G401.6 (cell line): ENCODE data around the gene KRTAP5-8.
"Not testable (repeated sequence)": the region's sequence is repeated elsewhere in the genome, so short reads cannot be mapped to it uniquely, and the experiment has no call there.

Experiments used
- FAIRE-seq: peaks from 2 replicates; lab custom pipeline; 2012; peaks lifted over from hg19 to GRCh38; lab: Jason Lieb, UNC

The KRTAP5-8 gene

DNA sequence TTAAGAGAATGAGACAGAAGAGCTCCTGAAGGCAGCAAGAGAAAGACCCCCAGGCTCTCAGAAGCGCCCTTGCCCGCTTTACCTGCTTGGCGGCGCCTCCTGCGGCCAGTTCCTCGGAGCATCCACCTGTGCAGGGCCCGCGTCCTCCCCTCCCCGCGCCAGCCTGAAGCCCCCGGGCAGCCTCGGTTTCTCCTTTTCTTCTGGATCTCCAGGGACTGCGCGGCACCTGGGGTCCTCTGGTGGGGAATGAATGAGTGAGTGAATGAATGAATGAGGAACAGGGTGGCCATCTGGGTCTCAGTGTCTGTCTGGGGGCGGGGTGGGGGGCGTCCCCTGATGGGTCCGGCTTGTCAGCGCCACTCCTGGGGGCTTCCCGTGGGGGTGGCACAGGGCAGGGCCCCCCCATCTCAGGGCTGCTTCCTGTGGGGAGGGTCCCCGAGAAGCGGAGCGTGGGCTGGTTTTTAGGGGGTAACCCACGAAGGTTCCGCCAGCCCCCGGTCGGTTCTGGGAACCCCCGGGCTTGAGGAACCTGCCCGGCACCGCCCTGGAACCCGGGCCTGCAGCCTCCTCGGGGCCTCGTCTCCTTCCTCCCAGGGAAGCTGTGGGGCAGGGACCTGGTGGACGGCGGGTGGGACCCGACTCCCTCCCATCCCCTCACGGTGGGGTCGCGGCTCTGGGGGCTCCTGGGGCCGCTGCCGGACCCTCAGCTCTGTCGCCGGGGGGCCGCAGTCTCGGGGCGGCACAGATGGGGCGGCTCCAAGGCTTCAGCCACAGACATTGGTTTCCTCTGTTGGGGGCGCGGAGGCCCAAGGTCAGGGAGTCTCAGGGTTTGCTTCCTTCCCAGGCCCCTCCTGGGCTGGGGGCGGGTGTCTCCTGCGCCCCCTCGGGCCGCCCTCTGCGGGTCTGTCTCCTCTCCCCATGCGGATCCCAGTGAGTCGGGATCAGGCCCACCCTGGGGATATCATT, 19.0 kb upstream of the KRTAP5-8 start:
- FAIRE-seq: no peak

DNA sequence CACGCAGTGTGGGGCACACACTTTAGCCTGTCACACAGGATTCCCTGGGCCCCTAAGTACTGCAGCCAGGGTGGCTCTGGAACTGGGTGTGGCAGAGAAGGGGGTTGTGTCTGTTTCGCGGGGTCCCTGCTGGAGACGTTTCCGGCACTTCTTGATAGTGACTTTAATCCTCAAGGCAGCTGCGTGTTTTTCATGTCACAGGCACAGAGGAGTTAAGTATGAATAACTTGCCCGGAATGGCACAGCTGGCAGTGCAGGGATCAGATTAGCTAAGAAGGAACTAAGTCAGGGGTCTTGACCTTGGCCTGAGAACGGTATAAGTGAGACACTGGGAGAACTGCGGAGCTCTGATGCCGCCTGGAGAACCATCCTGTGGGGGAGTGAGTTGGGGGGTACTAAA, 18.3 kb upstream of the KRTAP5-8 start:
- FAIRE-seq: no peak

DNA sequence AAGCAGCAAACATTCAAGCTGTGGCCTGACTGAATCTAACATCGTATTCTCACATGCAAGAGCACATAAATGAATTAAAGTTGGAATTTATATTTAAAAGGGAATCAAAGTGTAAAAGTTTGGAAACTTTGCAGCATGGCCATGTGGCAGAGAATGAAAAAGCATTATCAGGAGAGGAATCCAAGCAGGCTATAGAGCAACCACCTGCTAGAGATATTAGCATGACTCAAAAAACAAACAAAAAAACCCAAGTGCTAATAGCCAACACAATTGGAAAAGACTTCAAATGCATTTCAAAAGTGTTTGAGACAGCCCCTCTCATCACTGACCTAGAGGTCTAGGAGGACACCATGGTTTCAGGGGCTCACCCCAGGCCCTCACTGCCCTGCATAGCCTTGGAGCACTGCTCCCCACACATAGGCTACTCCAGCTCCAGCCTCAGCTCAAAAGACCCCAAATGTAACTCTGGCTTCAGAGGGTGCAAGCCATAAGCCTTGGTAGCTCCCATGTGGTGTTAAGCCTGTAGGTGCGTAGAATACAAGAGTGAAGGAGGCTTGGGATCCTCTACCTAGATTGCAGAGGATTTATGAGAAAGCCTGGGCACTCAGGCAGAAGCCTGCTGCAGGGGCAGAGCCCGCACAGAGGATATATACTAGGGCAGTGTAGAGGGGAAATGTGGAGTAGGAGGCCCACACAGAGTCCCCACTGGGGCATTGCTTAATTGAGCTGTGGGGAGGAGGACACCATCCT, 12.5 kb upstream of the KRTAP5-8 start:
- no peak for FAIRE-seq

DNA sequence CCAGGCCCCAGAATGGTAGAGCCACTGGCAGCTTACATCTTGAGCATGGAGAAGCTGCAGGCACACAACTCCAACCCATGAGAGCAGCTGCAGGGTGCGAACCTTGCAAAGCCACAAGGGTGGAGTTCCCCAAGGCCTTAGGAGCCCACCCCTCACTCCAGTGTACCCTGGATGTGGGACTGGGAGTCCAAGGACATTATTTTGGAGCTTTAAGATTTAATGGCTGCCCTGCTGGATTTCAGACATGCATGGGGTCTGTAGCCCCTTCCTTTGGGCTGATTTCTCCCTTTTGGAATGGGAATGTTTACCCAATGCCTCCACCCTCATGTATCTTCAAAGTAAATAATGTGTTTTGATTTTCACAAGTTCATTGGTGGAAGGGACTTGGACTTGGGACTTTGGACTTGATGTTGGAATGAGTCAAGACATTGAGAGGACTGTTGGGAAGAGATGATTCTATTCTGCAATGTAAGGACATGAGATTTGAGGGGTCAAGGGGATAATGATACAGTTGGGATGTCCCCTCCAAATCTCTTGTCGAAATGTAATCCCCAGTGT, 11.8 kb upstream of the KRTAP5-8 start:
- no peak for FAIRE-seq

DNA sequence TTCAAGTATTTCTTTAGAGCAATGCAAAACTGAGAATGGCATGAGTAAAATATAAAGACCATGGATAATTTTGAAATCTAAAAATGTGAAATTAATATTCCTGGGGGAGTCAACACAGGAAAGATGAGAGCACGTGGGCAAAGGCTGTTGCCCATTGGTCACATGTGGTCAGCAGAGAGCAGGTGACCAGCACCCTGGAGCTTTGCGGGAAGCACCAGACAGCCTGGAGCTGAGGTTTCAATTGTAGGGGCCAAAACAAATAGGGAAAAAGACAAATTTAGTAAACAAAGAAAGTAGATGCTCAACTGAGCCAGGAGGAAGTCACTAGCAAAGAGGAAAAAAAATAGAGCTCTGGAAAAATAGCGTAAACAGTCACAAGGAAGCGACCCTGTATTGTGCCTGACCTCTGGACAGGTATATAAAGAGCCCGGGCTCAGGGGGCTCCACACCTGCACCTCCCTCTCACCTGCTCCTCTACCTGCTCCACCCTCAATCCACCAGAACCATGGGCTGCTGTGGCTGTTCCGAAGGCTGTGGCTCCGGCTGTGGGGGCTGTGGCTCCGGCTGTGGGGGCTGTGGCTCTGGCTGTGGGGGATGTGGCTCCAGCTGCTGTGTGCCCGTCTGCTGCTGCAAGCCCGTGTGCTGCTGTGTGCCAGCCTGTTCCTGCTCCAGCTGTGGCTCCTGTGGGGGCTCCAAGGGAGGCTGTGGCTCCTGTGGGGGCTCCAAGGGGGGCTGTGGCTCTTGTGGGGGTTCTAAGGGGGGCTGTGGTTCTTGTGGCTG, 10.8 kb upstream of the KRTAP5-8 start, which contains the start of gene KRTAP5-7:
Gene KRTAP5-7 (plus strand): TSS at position 472 of the 780 bp plus-strand sequence. CDS start 34 bp downstream, at position 506.
- not testable (repeated sequence) for FAIRE-seq

DNA sequence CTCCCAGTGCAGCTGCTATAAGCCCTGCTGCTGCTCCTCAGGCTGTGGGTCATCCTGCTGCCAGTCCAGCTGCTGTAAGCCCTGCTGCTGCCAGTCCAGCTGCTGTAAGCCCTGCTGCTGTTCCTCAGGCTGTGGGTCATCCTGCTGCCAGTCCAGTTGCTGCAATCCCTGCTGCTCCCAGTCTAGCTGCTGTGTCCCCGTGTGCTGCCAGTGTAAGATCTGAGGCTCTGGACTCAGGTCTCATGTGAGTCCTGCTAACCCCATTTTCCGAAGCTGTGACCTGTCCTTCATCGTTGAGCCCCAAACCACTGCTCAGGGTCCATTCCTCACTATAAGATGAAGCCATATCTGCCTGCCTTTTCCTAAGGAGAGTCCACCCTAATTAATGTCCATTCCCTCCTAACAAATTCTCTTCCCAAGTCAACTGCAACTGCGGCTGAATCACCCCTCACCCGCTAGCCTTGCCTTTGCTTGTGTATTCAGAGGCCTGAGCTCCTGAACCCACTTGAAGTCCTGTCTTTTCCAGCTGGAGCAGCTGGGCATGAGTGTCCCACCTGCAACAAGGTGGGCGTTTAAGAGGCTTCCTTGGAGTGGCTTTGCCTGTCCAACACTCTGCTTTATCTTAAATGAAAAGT, 10.1 kb upstream of the KRTAP5-8 start:
- FAIRE-seq: no peak

DNA sequence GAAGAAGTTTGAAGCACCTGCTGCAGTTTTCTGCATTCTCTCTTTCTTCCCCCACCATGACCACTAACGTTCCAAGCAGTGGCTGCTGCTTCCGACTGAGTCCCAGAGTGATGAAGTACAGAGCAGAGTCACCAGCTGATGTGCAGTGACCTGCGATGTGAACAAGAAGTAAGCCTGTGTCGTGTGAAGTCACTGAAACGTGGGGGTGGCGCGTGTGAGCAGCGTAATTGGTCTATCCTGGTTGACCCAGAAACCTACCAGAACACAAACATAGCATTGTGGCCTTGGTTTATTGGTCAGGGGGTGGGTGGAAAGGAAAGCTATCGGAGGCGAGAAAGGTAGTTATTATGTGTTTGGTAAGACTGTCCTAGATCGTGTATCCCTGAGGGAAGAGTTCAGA, 7.2 kb upstream of the KRTAP5-8 start:
- no peak for FAIRE-seq

DNA sequence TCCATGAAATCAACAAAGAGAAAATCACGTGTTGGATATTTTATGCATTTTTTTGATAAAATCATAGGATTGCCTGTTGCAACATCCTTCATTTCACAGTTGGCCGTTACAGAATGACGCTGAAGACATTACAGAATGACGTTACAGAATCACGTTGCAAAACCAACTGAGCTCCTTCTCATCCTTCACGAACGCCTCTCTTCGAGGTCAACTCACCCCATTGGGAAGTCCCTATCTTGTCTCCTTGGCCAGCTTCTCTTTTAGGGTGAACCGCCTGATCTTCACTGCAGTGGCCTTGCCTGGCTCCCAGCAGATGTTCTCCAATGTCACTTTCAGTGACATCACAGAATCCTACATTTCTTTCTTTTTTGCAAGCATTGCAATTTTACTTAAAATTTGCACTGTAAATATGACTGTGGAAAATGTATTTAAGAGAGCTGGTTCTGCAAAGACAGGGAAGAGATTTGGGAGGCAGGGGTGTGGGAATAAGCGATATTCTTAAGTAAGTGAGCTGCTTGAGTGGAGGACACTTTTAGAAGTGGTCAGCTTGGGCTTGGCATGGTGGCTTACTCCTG, 5.7 kb upstream of the KRTAP5-8 start:
- no peak for FAIRE-seq

DNA sequence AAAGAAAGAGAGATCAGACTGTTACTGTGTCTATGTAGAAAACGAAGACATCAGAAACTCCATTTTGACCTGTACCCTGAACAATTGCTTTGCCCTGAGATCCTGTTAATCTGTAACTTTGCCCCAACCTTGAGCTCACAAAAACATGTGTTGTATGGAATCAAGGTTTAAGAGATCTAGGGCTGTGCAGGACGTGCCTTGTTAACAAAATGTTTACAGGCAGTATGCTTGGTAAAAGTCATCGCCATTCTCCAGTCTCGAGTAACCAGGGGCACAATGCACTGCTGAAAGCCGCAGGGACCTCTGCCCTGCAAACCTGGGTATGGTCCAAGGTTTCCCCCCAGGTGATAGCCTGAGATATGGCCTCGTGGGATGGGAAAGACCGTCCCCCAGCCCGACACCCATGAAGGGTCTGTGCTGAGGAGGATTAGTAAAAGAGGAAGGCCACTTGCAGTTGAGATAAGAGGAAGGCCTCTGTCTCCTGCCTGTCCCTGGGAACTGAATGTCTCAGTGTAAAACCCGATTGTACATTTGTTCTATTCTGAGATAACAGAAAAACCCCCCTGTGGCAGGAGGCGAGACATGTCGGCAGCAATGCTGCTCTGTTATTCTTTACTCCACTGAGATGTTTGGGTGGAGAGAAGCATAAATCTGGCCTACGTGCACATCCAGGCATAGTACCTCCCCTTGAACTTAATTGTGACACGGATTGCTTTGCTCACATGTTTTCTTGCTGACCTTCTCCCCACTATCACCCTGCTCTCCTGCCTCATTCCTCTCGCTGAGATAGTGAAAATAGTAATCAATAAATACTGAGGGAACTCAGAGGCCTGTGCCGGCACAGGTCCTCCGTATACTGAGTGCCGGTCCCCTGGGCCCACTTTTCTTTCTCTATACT, 2.9 kb upstream of the KRTAP5-8 start:
- FAIRE-seq: not testable (repeated sequence)

DNA sequence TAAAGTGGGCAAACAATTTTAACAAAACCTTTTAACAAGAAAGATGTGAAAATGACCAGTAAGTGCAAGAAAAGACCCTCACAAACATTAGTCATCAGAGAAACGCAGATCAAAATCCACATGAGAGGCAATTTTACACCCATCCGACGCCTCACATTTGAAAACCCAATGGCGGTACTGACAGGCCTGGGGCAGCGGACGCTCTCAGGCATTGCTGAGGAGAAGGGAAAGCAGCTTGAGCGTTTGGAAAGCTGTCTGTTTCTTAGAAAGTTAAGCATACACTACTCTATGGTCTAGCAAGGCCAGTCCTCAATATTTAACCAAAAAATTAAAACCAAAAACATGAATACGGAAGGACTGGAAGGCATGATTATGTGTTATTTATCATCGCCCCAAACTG, 2.0 kb upstream of the KRTAP5-8 start:
- FAIRE-seq: no peak

DNA sequence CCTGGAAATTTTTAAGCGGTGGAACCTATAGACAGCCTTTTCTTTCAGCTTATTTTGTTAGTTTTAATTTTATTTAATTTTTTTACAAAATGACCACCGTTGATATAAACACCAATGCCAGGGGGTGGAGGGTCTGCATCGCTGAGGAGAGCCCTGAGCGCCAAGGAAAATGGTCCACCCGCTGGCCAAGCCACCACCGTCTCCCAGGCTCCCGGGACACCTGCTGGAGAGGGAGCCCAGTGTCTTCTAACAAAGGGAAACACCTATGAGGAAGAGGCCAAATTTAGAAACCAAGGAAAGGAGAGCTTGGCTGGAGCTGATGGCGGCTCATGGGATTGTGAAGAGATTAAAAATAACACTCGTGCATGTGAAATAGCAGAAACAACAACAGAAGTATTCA, 288 bp upstream of the KRTAP5-8 start:
- FAIRE-seq: no peak

DNA sequence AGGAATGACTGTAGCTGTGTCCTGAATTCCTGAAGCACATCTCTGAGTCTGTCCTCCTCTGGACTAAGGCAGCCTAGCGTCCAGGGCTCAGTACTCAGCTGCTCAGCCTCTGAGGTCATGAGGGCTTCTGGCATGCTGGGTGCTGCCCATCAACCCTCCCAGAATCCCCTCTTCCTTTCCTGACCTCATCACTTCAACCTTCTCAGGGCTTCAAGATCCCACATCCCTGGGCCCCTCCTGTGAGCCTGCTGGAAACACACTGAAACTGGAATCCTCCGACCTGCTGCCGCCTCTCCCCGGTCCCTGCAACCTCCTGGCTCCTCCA, 803 bp downstream of the KRTAP5-8 start:
- FAIRE-seq: no peak

DNA sequence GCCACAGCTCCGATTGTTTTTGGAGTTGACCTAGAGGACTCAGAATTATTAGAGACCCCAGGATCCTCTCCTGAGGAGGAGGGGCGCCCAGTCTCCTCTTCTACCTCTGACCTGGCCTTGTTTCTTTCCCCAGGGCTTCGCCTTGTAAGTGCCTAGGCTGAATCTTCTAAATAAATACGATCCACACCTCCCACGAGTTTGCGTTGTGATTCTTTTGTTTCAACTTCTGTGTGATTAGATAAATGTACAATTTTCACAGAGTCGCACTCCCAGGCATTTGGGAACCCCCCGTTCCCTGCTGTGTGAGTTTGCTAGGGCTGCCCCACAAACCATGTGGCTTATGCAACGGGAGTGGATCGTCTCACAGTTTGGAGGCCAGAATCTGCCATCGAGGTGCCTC, 1.2 kb downstream of the KRTAP5-8 start:
- no peak for FAIRE-seq

DNA sequence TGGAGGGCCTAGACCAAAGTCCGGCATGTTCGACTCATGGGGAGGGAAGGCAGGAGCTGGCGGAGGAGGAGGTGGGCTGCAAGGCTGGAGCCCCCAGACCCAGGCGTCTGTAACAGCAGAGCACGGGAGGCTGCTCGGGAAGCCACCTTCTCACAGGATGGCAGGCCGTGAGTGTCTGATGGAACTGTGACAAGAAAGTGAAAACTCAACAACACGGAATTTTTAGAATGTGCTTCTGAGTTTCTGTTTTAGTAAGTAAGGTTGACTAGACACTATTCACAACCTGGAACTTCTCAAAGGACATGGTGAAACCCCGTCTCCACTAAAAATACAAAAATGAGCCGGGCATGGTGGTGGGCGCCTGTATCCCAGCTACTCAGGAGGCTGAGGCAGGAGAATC, 2.1 kb downstream of the KRTAP5-8 start:
- not testable (repeated sequence) for FAIRE-seq

DNA sequence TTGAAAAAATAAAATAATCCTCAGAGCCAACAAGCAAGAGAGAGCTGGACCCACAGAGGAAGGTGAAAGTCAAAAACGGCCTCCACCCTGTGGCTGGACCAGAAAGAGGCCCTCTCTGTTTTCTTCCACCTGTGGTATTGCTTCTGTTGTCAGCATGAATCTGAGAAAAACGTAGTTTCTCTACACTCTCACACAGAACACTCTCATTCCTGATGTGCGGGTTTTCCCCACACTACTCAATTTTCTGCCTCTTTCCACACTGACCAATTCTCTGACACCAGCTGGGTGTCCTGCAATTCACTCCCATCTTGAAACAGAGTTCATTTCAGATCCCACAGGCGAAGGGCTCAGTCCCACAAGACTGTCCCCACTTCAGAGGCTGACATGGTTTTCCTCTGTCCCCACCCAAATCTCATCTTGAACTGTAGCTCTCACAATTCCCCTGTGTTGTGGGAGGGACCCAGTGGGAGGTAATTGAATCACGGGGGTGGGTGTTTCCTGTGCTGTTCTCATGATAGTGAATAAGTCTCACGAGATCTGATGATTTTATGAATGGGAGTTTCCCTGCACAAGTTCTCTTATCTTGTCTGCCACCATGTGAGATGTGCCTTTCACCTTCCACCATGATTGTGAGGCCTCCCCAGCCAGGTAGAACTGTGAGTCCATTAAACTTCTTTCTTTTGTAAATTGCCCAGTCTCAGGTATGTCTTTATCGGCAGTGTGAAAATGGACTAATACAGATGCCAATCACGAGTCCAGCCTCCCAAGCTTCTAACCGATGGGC, 2.9 kb downstream of the KRTAP5-8 start:
- FAIRE-seq: not testable (repeated sequence)

DNA sequence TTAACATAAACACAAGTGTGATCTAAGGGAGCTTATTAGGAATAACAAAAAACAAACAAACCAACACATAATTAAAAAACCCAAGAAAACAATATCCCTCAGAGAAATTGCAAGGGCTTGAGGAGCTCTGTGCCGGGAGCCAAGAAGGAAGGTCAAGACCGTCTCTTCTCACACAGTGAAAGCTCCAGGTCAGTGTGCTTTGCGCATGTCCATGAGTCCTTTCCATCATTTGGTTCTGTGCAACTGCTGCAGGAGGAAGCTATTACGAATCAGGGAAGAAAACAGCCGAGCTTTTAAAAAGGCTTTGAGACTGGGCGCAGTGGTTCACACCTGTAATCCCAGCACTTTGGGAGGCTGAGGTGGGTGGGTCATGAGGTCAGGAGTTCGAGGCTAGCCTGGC, 4.6 kb downstream of the KRTAP5-8 start:
- no peak for FAIRE-seq

DNA sequence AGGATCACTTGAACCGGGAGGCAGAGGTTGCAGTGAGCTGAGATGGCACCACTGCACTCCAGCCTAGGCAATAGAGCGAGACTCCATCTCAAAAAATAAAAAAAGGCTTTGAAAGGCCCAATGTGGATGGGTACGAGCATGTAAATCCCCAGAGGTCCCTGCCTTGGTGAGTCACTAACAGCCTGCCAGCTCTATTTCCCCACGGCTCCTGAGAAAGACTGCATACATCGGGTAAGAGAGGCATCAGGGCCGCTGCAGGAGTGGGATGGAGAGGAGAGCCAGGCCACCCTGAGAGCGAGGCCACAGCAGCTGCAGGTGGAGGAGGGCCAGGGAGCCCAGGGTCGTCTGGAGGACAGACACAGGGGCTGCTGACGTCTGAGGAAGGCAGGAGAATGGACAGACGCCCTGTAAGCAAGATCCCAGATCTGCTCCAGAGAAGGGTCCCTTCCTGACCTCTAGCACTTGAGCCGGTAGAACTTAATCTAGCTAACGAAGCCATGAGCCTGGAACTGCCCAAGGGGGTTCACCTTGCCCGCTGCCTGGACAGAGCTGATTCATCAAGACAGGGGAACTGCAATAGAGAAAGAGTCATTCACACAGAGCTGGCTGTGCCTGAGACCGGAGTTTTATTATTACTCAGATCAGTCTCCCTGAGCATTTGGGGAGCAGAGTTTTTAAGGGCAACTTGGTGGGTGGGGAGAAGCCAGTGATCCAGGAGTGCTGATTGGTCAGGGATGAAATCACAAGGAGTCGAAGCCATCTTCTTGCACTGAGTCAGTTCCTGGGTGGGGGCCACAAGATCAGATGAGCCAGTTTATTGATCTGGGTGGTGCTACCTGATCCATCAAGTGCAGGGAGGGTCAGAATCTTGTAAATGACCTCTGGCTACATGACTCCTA, 5.3 kb downstream of the KRTAP5-8 start:
- no peak for FAIRE-seq

DNA sequence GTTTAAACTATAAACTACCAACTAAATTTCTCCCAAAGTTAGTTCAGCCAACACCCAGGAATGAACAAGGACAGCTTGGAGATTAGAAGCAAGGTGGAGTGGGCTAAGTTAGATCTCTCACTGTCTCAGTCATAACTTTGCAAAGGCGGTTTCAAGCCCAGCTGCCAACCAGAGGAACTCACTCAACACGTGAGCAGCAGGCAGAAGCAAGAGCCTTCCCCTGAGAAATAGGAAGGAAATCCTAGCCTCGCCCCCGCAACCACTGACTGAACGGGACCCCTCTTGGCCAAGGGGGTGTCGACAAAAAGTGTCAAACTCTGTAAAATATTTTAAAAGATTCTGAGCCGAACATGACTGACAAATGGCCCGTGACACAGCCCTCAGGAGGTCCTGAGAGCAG, 6.0 kb downstream of the KRTAP5-8 start:
- no peak for FAIRE-seq
